ENCODE data around the gene C11orf42. TPM values are rescaled to one million over a fixed set of nuclear protein-coding genes. Genes with fewer than 3 reads are reported as not detected.
A peak's percentile ranks its signal among the peaks of the same experiment; 100 is the strongest.

Gene C11orf42
- total and polyA plus RNA-seq, 8 donors, result not detected

DNA sequence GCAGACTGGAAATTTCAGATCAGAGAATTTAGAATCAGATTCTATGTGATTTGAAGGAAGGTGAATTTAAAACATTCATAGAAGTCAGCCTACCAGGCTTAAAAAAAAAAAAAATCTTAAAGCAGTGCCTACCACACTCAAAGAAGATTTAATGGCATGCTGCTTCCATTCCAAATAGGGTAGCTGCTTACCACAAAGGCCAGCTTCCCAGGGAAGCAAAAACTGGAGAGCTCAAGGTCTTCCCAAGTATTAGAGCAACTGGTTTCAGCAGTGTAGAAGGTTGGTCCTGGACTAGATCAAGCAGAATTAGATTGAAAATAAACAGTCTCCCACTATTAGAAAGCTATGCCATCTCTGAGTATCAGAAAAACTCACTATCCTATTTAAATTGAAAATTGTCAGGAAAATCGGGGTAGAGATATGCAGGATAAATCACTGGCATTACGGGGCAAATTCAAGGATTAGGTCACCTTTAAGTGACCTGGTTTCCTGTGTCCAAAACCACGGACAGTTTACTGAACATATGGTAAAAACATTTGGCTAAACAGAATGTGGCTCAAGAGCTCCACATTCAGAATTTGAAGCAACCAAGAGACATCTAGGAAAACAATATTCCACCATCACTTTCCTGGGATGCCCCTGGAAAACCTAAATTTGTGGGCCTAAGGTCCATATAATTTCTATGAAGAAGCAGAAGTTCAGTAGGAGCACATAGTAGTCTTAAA is 1.3 kb downstream of the C11orf42 start:
- 79 to 89% (median 83%) methylated on average over 3 of the region's 3 CpGs for WGBS, 5 donors
- Histone ChIP-seq H3K4me1 (no peaks in the 10 kb centered on the region), H3K36me3 (peaks cover 18 to 81% (median 56%) of the 10 kb centered on the region in 4 donors)

DNA sequence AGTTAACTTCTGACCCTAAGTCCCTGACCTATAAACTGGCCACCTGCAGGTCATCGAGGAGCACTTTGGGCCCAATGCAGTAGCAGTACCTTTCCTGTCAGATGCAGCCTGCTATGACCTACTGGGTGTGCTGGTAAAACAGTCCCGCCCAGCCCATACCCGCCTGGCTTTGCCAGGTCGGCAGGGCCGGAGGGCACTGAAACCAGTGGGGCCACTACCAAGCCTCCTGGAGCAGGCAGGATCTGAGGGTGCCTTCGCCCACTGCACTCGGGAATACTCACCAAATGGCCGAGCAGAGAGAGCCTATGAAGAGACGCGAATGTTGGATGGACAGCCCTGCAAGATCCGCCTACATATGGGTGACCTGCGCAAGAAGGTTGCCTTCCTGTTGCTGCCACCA is 4.4 kb downstream of the C11orf42 start:
- DNase-seq, result no peak

More for the DNA sequence above, 1.3 kb downstream of the C11orf42 start:
- peak overlapping the region in 1 of 5 donors; percentile 20 for H3K27ac ChIP-seq
- no peak for DNase-seq
- H3K4me3 ChIP-seq, result no peak overlapping the region
- H3K27me3 ChIP-seq, result no peaks in the 10 kb centered on the region
- H3K9me3 ChIP-seq, result no peaks in the 10 kb centered on the region
- intact Hi-C loops (cut with DNase I; ENCODE audit: low total_unique reads), result no loop called here
- TF ChIP-seq POLR2A (IDR thresholded peaks at IDR 0.05) (no peak), POLR2AphosphoS5 (IDR thresholded peaks at IDR 0.05) (no peak), EP300 (IDR thresholded peaks at IDR 0.05) (no peak)
- TF ChIP-seq, protein P1, sequence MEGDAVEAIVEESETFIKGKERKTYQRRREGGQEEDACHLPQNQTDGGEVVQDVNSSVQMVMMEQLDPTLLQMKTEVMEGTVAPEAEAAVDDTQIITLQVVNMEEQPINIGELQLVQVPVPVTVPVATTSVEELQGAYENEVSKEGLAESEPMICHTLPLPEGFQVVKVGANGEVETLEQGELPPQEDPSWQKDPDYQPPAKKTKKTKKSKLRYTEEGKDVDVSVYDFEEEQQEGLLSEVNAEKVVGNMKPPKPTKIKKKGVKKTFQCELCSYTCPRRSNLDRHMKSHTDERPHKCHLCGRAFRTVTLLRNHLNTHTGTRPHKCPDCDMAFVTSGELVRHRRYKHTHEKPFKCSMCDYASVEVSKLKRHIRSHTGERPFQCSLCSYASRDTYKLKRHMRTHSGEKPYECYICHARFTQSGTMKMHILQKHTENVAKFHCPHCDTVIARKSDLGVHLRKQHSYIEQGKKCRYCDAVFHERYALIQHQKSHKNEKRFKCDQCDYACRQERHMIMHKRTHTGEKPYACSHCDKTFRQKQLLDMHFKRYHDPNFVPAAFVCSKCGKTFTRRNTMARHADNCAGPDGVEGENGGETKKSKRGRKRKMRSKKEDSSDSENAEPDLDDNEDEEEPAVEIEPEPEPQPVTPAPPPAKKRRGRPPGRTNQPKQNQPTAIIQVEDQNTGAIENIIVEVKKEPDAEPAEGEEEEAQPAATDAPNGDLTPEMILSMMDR (IDR thresholded peaks at IDR 0.05), result no peak

DNA sequence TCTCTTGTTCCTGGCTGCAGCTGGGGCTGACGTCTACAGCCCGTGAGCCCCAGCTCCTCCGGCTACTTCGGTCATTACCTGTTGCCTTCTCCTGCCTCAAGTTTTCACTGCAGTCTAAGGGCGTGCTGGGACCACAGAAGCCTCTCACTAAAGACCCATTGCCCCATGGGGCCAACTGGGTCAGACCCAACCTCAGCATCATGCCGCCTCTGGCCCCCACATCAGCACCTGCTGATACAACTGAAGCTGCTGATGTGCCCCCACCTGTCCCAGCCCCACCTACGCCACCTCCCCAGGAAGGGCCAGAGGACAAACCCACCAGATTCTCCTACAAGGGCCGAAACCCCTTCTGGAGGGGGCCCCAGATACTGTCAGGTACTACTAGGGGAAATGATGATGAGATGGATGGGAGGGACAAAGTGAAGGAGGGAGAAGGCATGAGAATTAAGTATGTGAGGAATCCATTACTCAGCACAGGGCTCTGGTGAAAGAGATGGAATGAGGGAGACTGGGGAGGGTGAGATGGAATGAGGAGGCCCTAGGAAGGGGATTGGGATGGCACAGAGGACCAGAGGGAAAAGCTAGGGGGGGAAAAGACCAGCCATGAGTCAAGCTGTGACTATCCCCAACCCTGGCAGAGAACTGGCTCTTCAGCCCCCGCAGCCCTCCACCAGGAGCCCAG is 5.1 kb downstream of the C11orf42 start:
- H3K4me1 ChIP-seq, result no peaks in the 10 kb centered on the region
- no peaks in the 10 kb centered on the region for H3K27me3 ChIP-seq
- no peak overlapping the region for H3K27ac ChIP-seq
- H3K9me3 ChIP-seq, result no peaks in the 10 kb centered on the region
- H3K4me3 ChIP-seq, result no peak overlapping the region
- no peak for DNase-seq
- TF ChIP-seq, protein P1 (IDR thresholded peaks at IDR 0.05), result no peak
- no peak for TF ChIP-seq EP300 (IDR thresholded peaks at IDR 0.05)
- TF ChIP-seq POLR2A (IDR thresholded peaks at IDR 0.05), result no peak
- TF ChIP-seq POLR2AphosphoS5 (IDR thresholded peaks at IDR 0.05), result no peak
- intact Hi-C loops (cut with DNase I; ENCODE audit: low total_unique reads), result no loop called here
- peaks cover 22 to 98% (median 85%) of the 10 kb centered on the region in 4 donors for H3K36me3 ChIP-seq
- 96 to 98% (median 97%) methylated on average over 9 of the region's 9 CpGs for WGBS, 5 donors

More for the DNA sequence above, 4.4 kb downstream of the C11orf42 start:
- Histone ChIP-seq H3K27me3 (no peaks in the 10 kb centered on the region), H3K4me3 (no peak overlapping the region), H3K9me3 (no peaks in the 10 kb centered on the region), H3K4me1 (no peaks in the 10 kb centered on the region), H3K36me3 (peaks cover 22 to 98% (median 84%) of the 10 kb centered on the region in 4 donors), H3K27ac (no peak overlapping the region)
- no peak for TF ChIP-seq EP300 (IDR thresholded peaks at IDR 0.05)
- TF ChIP-seq POLR2AphosphoS5 (IDR thresholded peaks at IDR 0.05), result no peak
- TF ChIP-seq POLR2A (IDR thresholded peaks at IDR 0.05), result no peak
- TF ChIP-seq, protein P1 (IDR thresholded peaks at IDR 0.05), result no peak
- intact Hi-C loops (cut with DNase I; ENCODE audit: low total_unique reads), result no loop called here
- WGBS, 5 donors, result 95 to 97% (median 96%) methylated on average over 12 of the region's 12 CpGs

DNA sequence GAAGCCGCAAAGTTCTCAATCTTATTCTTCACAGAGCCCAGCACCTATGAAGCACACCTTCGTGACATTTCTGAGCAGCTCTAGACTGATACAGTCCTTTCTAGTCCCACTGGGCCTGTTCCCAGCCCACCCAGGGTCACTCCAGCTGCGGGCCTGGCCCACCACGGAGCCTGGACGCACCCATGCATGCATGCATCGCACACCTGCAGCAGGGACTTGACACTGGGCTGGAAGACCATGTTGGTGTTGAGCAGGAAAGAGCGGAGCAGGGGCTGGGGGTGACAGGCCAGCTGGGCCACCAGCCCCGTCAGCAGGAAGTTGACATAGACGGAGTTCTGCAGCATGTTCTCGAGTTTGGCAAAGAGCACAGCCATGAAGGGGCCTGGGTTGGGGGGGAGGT is 9.2 kb downstream of the C11orf42 start:
- WGBS, 5 donors, result 95 to 99% (median 98%) methylated on average over 9 to 10 of the region's 10 CpGs
- no peak for DNase-seq
- H3K4me1 ChIP-seq, result peaks cover 0 to 2% (median 0%) of the 10 kb centered on the region in 4 donors
- intact Hi-C loops (cut with DNase I; ENCODE audit: low total_unique reads), result no loop called here
- H3K27me3 ChIP-seq, result no peaks in the 10 kb centered on the region
- TF ChIP-seq POLR2AphosphoS5 (IDR thresholded peaks at IDR 0.05), result no peak
- TF ChIP-seq, protein P1 (IDR thresholded peaks at IDR 0.05), result no peak
- TF ChIP-seq POLR2A (IDR thresholded peaks at IDR 0.05), result no peak
- TF ChIP-seq EP300 (IDR thresholded peaks at IDR 0.05), result no peak
- no peak overlapping the region for H3K27ac ChIP-seq
- H3K9me3 ChIP-seq, result no peaks in the 10 kb centered on the region
- peaks cover 51 to 100% (median 99%) of the 10 kb centered on the region in 4 donors for H3K36me3 ChIP-seq
- no peak overlapping the region for H3K4me3 ChIP-seq

All from stomach (tissue), 9 donors.